Activated T-cell treated with anti-CD3 and anti-CD28 coated beads, Interleukin-2, amount 50 U/mL, for 24 hours (primary cell): ENCODE measurements around the gene BIRC3.

ENCODE experiments used
- DNase-seq: peaks from one replicate; pipeline ENCODE4 v3.0.0-alpha.2; 2020
- H3K27ac Mint-ChIP-seq: 2 replicates; pipeline ENCODE4 v1.8.0; 2020; ENCODE audit warnings: mild to moderate bottlenecking, mixed read lengths
- H3K27me3 Mint-ChIP-seq: 2 replicates; pipeline ENCODE4 v1.8.0; 2020; ENCODE audit warnings: mixed read lengths
- H3K36me3 Mint-ChIP-seq: 2 replicates; pipeline ENCODE4 v1.8.0; 2020; ENCODE audit warnings: low read depth, mixed read lengths
- H3K4me1 Mint-ChIP-seq: 2 replicates; pipeline ENCODE4 v1.8.0; 2020; ENCODE audit warnings: low read depth, mixed read lengths
- H3K4me3 Mint-ChIP-seq: 2 replicates; pipeline ENCODE4 v1.8.0; 2020; ENCODE audit warnings: mild to moderate bottlenecking, moderate library complexity, mixed read lengths
- H3K9me3 Mint-ChIP-seq: 2 replicates; pipeline ENCODE4 v1.8.0; 2020; ENCODE audit warnings: mixed read lengths

The BIRC3 gene

GRCh38 chr11:102317099-102317767, at the start of gene BIRC3:
Gene BIRC3, plus strand, starts transcription at chr11:102317484. Its CDS starts 7,026 bp downstream, at chr11:102324510.
- H3K27me3 Mint-ChIP-seq: no peaks in the 10 kb centered on the region
- peaks cover 70% of the 10 kb centered on the region for H3K4me1 Mint-ChIP-seq
- H3K27ac Mint-ChIP-seq: peak within 1 kb of the TSS; percentile 97
- H3K36me3 Mint-ChIP-seq: peaks cover 48% of the 10 kb centered on the region
- no peaks in the 10 kb centered on the region for H3K9me3 Mint-ChIP-seq
- peak; percentile 88 for DNase-seq
- peak within 1 kb of the TSS; percentile 95 for H3K4me3 Mint-ChIP-seq

GRCh38 chr11:102267609-102268008, 49.7 kb upstream of the BIRC3 start:
- H3K4me3 Mint-ChIP-seq: no peak overlapping the region
- peaks cover 31% of the 10 kb centered on the region for H3K4me1 Mint-ChIP-seq
- DNase-seq: no peak
- no peaks in the 10 kb centered on the region for H3K9me3 Mint-ChIP-seq
- H3K36me3 Mint-ChIP-seq: no peaks in the 10 kb centered on the region
- H3K27me3 Mint-ChIP-seq: peaks cover 5% of the 10 kb centered on the region
- H3K27ac Mint-ChIP-seq: no peak overlapping the region

GRCh38 chr11:102268083-102268984, 49.0 kb upstream of the BIRC3 start:
- Mint-ChIP-seq H3K36me3 (no peaks in the 10 kb centered on the region), H3K27ac (no peak overlapping the region), H3K9me3 (no peaks in the 10 kb centered on the region), H3K4me1 (peaks cover 34% of the 10 kb centered on the region), H3K27me3 (peaks cover 7% of the 10 kb centered on the region), H3K4me3 (peak overlapping the region; percentile 53)
- DNase-seq: peak; percentile 79

- Mint-ChIP-seq H3K36me3 (no peaks in the 10 kb centered on the region), H3K9me3 (no peaks in the 10 kb centered on the region), H3K27me3 (peaks cover 8% of the 10 kb centered on the region), H3K4me1 (peaks cover 34% of the 10 kb centered on the region), H3K27ac (peak overlapping the region; percentile 6), H3K4me3 (peak overlapping the region; percentile 53)
- no peak for DNase-seq
Measured at GRCh38 chr11:102268985-102269470, 48.3 kb upstream of the BIRC3 start.

- Mint-ChIP-seq H3K4me3 (no peak overlapping the region), H3K4me1 (peaks cover 34% of the 10 kb centered on the region), H3K27ac (peak overlapping the region; percentile 35), H3K27me3 (peaks cover 8% of the 10 kb centered on the region), H3K9me3 (no peaks in the 10 kb centered on the region), H3K36me3 (no peaks in the 10 kb centered on the region)
- DNase-seq: no peak
Measured at GRCh38 chr11:102269927-102270326, 47.4 kb upstream of the BIRC3 start.

- Mint-ChIP-seq H3K27me3 (peaks cover 13% of the 10 kb centered on the region), H3K4me1 (peaks cover 35% of the 10 kb centered on the region), H3K27ac (no peak overlapping the region), H3K9me3 (no peaks in the 10 kb centered on the region), H3K4me3 (no peak overlapping the region), H3K36me3 (no peaks in the 10 kb centered on the region)
- DNase-seq: no peak
Measured at GRCh38 chr11:102272047-102272824, 45.0 kb upstream of the BIRC3 start.

GRCh38 chr11:102274628-102275027, 42.7 kb upstream of the BIRC3 start:
- Mint-ChIP-seq H3K27ac (no peak overlapping the region), H3K36me3 (no peaks in the 10 kb centered on the region)
- DNase-seq: no peak

GRCh38 chr11:102276362-102276761, 40.9 kb upstream of the BIRC3 start:
- H3K4me3 Mint-ChIP-seq: no peak overlapping the region
- DNase-seq: no peak
- H3K27me3 Mint-ChIP-seq: peaks cover 8% of the 10 kb centered on the region
- no peaks in the 10 kb centered on the region for H3K9me3 Mint-ChIP-seq
- H3K27ac Mint-ChIP-seq: no peak overlapping the region
- no peaks in the 10 kb centered on the region for H3K36me3 Mint-ChIP-seq
- peaks cover 16% of the 10 kb centered on the region for H3K4me1 Mint-ChIP-seq

More at GRCh38 chr11:102274628-102275027, 42.7 kb upstream of the BIRC3 start:
- H3K9me3 Mint-ChIP-seq: no peaks in the 10 kb centered on the region
- peaks cover 8% of the 10 kb centered on the region for H3K27me3 Mint-ChIP-seq
- H3K4me1 Mint-ChIP-seq: peaks cover 19% of the 10 kb centered on the region
- H3K4me3 Mint-ChIP-seq: no peak overlapping the region

- H3K27ac Mint-ChIP-seq: no peak overlapping the region
- H3K4me1 Mint-ChIP-seq: peaks cover 16% of the 10 kb centered on the region
- no peaks in the 10 kb centered on the region for H3K36me3 Mint-ChIP-seq
- no peak for DNase-seq
- H3K4me3 Mint-ChIP-seq: no peak overlapping the region
- H3K9me3 Mint-ChIP-seq: no peaks in the 10 kb centered on the region
- H3K27me3 Mint-ChIP-seq: peaks cover 8% of the 10 kb centered on the region
Measured at GRCh38 chr11:102276783-102277182, 40.5 kb upstream of the BIRC3 start.

GRCh38 chr11:102279641-102280170, 37.6 kb upstream of the BIRC3 start:
- H3K9me3 Mint-ChIP-seq: no peaks in the 10 kb centered on the region
- no peak for DNase-seq
- H3K4me1 Mint-ChIP-seq: peaks cover 12% of the 10 kb centered on the region
- H3K27me3 Mint-ChIP-seq: peaks cover 6% of the 10 kb centered on the region
- H3K4me3 Mint-ChIP-seq: no peak overlapping the region
- H3K36me3 Mint-ChIP-seq: no peaks in the 10 kb centered on the region
- no peak overlapping the region for H3K27ac Mint-ChIP-seq

- no peak for DNase-seq
- no peak overlapping the region for H3K4me3 Mint-ChIP-seq
- no peaks in the 10 kb centered on the region for H3K36me3 Mint-ChIP-seq
- peaks cover 12% of the 10 kb centered on the region for H3K4me1 Mint-ChIP-seq
- no peak overlapping the region for H3K27ac Mint-ChIP-seq
- H3K9me3 Mint-ChIP-seq: no peaks in the 10 kb centered on the region
- peaks cover 6% of the 10 kb centered on the region for H3K27me3 Mint-ChIP-seq
Measured at GRCh38 chr11:102280245-102280833, 36.9 kb upstream of the BIRC3 start.

- no peaks in the 10 kb centered on the region for H3K36me3 Mint-ChIP-seq
- H3K27ac Mint-ChIP-seq: no peak overlapping the region
- DNase-seq: no peak
- no peaks in the 10 kb centered on the region for H3K9me3 Mint-ChIP-seq
- no peaks in the 10 kb centered on the region for H3K27me3 Mint-ChIP-seq
- H3K4me1 Mint-ChIP-seq: peaks cover 14% of the 10 kb centered on the region
- no peak overlapping the region for H3K4me3 Mint-ChIP-seq
Measured at GRCh38 chr11:102283116-102283485, 34.2 kb upstream of the BIRC3 start.

GRCh38 chr11:102284008-102284407, 33.3 kb upstream of the BIRC3 start:
- H3K27ac Mint-ChIP-seq: no peak overlapping the region

GRCh38 chr11:102286292-102286691, 31.0 kb upstream of the BIRC3 start:
- Mint-ChIP-seq H3K36me3 (no peaks in the 10 kb centered on the region), H3K4me1 (peaks cover 17% of the 10 kb centered on the region), H3K9me3 (no peaks in the 10 kb centered on the region), H3K4me3 (no peak overlapping the region), H3K27ac (no peak overlapping the region), H3K27me3 (no peaks in the 10 kb centered on the region)
- DNase-seq: no peak

More at GRCh38 chr11:102284008-102284407, 33.3 kb upstream of the BIRC3 start:
- no peak for DNase-seq
- Mint-ChIP-seq H3K4me1 (peaks cover 22% of the 10 kb centered on the region), H3K4me3 (no peak overlapping the region), H3K36me3 (no peaks in the 10 kb centered on the region), H3K27me3 (no peaks in the 10 kb centered on the region), H3K9me3 (no peaks in the 10 kb centered on the region)
